ENCODE measurements around the gene MIDN.

The MIDN gene

GRCh38 chr19:1213391-1214286 is 34.7 kb upstream of the MIDN start:
- TF ChIP-seq SPI1 (IDR thresholded peaks at IDR 0.05; ENCODE audit: low read depth, low read length) (peak; percentile 36; the same call in 1 of the 2 replicates), PAX5 (IDR thresholded peaks at IDR 0.05; ENCODE audit: insufficient read depth, low read length, severe bottlenecking) (no peak), POU2F2 (IDR thresholded peaks at IDR 0.05; ENCODE audit: low read depth, low read length) (0 out of 2 replicates have a peak, but pooled peaks have one; percentile 33), POLR2AphosphoS5 (IDR thresholded peaks at IDR 0.05; ENCODE audit: low read depth, low read length) (no peak; the same call in 1 of the 2 replicates), POLR2A (IDR thresholded peaks at IDR 0.05; ENCODE audit: low read depth, low read length) (peak; percentile 49; the same call in 1 of the 2 replicates), TAF1 (IDR thresholded peaks at IDR 0.05; ENCODE audit: low read depth, low read length) (0 out of 2 replicates have a peak, but pooled peaks have one; percentile 18)
- peak; percentile 77 for DNase-seq (ENCODE audit: insufficient read length, low spot score)
- FAIRE-seq, result peak; percentile 97

GRCh38 chr19:1214299-1214861 is 34.0 kb upstream of the MIDN start:
- DNase-seq (ENCODE audit: insufficient read length, low spot score) (no peak), FAIRE-seq (no peak)
- TF ChIP-seq TAF1 (IDR thresholded peaks at IDR 0.05; ENCODE audit: low read depth, low read length) (no peak), POLR2A (IDR thresholded peaks at IDR 0.05; ENCODE audit: low read depth, low read length) (no peak), POLR2AphosphoS5 (IDR thresholded peaks at IDR 0.05; ENCODE audit: low read depth, low read length) (no peak), PAX5 (IDR thresholded peaks at IDR 0.05; ENCODE audit: insufficient read depth, low read length, severe bottlenecking) (no peak), POU2F2 (IDR thresholded peaks at IDR 0.05; ENCODE audit: low read depth, low read length) (no peak), SPI1 (IDR thresholded peaks at IDR 0.05; ENCODE audit: low read depth, low read length) (no peak)

GRCh38 chr19:1214862-1215731 is 33.3 kb upstream of the MIDN start:
- DNase-seq (ENCODE audit: insufficient read length, low spot score) (no peak), FAIRE-seq (no peak)
- no peak for TF ChIP-seq POU2F2 (IDR thresholded peaks at IDR 0.05; ENCODE audit: low read depth, low read length)
- TF ChIP-seq SPI1 (IDR thresholded peaks at IDR 0.05; ENCODE audit: low read depth, low read length), result no peak
- TF ChIP-seq TAF1 (IDR thresholded peaks at IDR 0.05; ENCODE audit: low read depth, low read length), result no peak
- TF ChIP-seq PAX5 (IDR thresholded peaks at IDR 0.05; ENCODE audit: insufficient read depth, low read length, severe bottlenecking), result no peak
- TF ChIP-seq POLR2AphosphoS5 (IDR thresholded peaks at IDR 0.05; ENCODE audit: low read depth, low read length), result no peak
- no peak for TF ChIP-seq POLR2A (IDR thresholded peaks at IDR 0.05; ENCODE audit: low read depth, low read length)

- FAIRE-seq (no peak), DNase-seq (ENCODE audit: insufficient read length, low spot score) (no peak)
- TF ChIP-seq PAX5 (IDR thresholded peaks at IDR 0.05; ENCODE audit: insufficient read depth, low read length, severe bottlenecking) (no peak), POLR2A (IDR thresholded peaks at IDR 0.05; ENCODE audit: low read depth, low read length) (no peak), POU2F2 (IDR thresholded peaks at IDR 0.05; ENCODE audit: low read depth, low read length) (no peak), TAF1 (IDR thresholded peaks at IDR 0.05; ENCODE audit: low read depth, low read length) (no peak), SPI1 (IDR thresholded peaks at IDR 0.05; ENCODE audit: low read depth, low read length) (no peak), POLR2AphosphoS5 (IDR thresholded peaks at IDR 0.05; ENCODE audit: low read depth, low read length) (no peak)
These were observed 31.6 kb upstream of the MIDN start for GRCh38 chr19:1216756-1217155.

- TF ChIP-seq SPI1 (IDR thresholded peaks at IDR 0.05; ENCODE audit: low read depth, low read length) (no peak), POLR2AphosphoS5 (IDR thresholded peaks at IDR 0.05; ENCODE audit: low read depth, low read length) (no peak)
- no peak for FAIRE-seq
- DNase-seq (ENCODE audit: insufficient read length, low spot score), result no peak
These were observed 31.0 kb upstream of the MIDN start for GRCh38 chr19:1217366-1217765.

GRCh38 chr19:1218751-1219567 is 29.4 kb upstream of the MIDN start:
- FAIRE-seq (no peak), DNase-seq (ENCODE audit: insufficient read length, low spot score) (no peak)
- no peak for TF ChIP-seq POLR2AphosphoS5 (IDR thresholded peaks at IDR 0.05; ENCODE audit: low read depth, low read length)
- TF ChIP-seq SPI1 (IDR thresholded peaks at IDR 0.05; ENCODE audit: low read depth, low read length), result no peak
- no peak for TF ChIP-seq PAX5 (IDR thresholded peaks at IDR 0.05; ENCODE audit: insufficient read depth, low read length, severe bottlenecking)
- TF ChIP-seq POU2F2 (IDR thresholded peaks at IDR 0.05; ENCODE audit: low read depth, low read length), result no peak

- TF ChIP-seq POLR2AphosphoS5 (IDR thresholded peaks at IDR 0.05; ENCODE audit: low read depth, low read length) (no peak), POLR2A (IDR thresholded peaks at IDR 0.05; ENCODE audit: low read depth, low read length) (no peak), SPI1 (IDR thresholded peaks at IDR 0.05; ENCODE audit: low read depth, low read length) (no peak), POU2F2 (IDR thresholded peaks at IDR 0.05; ENCODE audit: low read depth, low read length) (no peak)
- no peak for DNase-seq (ENCODE audit: insufficient read length, low spot score)
- FAIRE-seq, result no peak
These were observed 28.5 kb upstream of the MIDN start for GRCh38 chr19:1219786-1220476.

GRCh38 chr19:1220477-1220930 is 27.9 kb upstream of the MIDN start:
- TF ChIP-seq POU2F2 (IDR thresholded peaks at IDR 0.05; ENCODE audit: low read depth, low read length) (no peak), SPI1 (IDR thresholded peaks at IDR 0.05; ENCODE audit: low read depth, low read length) (no peak), PAX5 (IDR thresholded peaks at IDR 0.05; ENCODE audit: insufficient read depth, low read length, severe bottlenecking) (no peak), POLR2AphosphoS5 (IDR thresholded peaks at IDR 0.05; ENCODE audit: low read depth, low read length) (no peak), POLR2A (IDR thresholded peaks at IDR 0.05; ENCODE audit: low read depth, low read length) (no peak), TAF1 (IDR thresholded peaks at IDR 0.05; ENCODE audit: low read depth, low read length) (no peak)
- DNase-seq (ENCODE audit: insufficient read length, low spot score) (no peak), FAIRE-seq (no peak)

All from GM12891 (cell line).